Tibial artery (tissue), 4 donors: ENCODE data around the gene INPP4B.

Source experiments
- DNase-seq, 2 donors: peaks; one replicate each; pipeline ENCODE4 v3.0.0-alpha.2; 2019
- H3K27ac ChIP-seq, 2 donors: fragments of 200-600 bp; sonication (generic) in 1 of 2; 1 replicate in 1 of 2; 2 replicates in 1 of 2; pipeline ENCODE4 v1.5.1; 2018 to 2019; ENCODE audit warnings: mild to moderate bottlenecking in 1 of 2
- H3K27me3 ChIP-seq, 2 donors: fragments of 200-600 bp; sonication (generic) in 1 of 2; one replicate each; pipeline versions ENCODE4 v1.5.1 to v1.6.0; 2016 to 2019
- H3K36me3 ChIP-seq, 3 donors: fragments of 200-600 bp; sonication (generic) in 2 of 3; one replicate each; pipeline ENCODE4 v1.5.1; 2016 to 2019; ENCODE audit warnings: mild to moderate bottlenecking in 2 of 3
- H3K4me1 ChIP-seq, 4 donors: fragments of 200-600 bp; sonication (generic) in 2 of 4; 1 replicate in 3 of 4; 2 replicates in 1 of 4; pipeline ENCODE4 v1.5.1; 2016 to 2019
- H3K4me3 ChIP-seq, 2 donors: fragments of 200-600 bp; sonication (generic) in 1 of 2; 1 replicate in 1 of 2; 2 replicates in 1 of 2; pipeline ENCODE4 v1.5.1; 2018 to 2019; ENCODE audit warnings: mild to moderate bottlenecking in 2 of 2
- H3K9me3 ChIP-seq, 3 donors: fragments of 200-600 bp; sonication (generic) in 1 of 3; one replicate each; pipeline ENCODE4 v1.5.1; 2016 to 2019
- CTCF ChIP-seq, 2 experiments: fragments of 200-600 bp in 1 of 2; fragments of 450-650 bp in 1 of 2; IDR thresholded peaks; one replicate each; pipeline ENCODE4 v1.5.1; 2017 to 2019; ENCODE audit warnings: antibody characterized with exemption in 2 of 2, mild to moderate bottlenecking in 1 of 2, moderate library complexity in 1 of 2
- intact Hi-C: fragments of 100-400 bp; cut with DNase I; formaldehyde crosslinking; loops from one replicate; pipeline ENCODE4 v1.15.0; 2023; ENCODE audit warnings: low total_unique reads

The INPP4B gene

GRCh38 chr4:142473960-142474338 lies 372.2 kb downstream of the INPP4B start:
- Histone ChIP-seq H3K4me1 (peaks cover 0 to 8% (median 0%) of the 10 kb centered on the region in 4 donors), H3K4me3 (no peak overlapping the region), H3K9me3 (no peaks in the 10 kb centered on the region), H3K27ac (no peak overlapping the region), H3K27me3 (no peaks in the 10 kb centered on the region), H3K36me3 (no peaks in the 10 kb centered on the region)
- DNase-seq, result no peak
- no peak for TF ChIP-seq CTCF (IDR thresholded peaks at IDR 0.05)
- intact Hi-C loops, result no loop called here

- Histone ChIP-seq H3K27ac (no peak overlapping the region), H3K27me3 (no peaks in the 10 kb centered on the region), H3K9me3 (no peaks in the 10 kb centered on the region), H3K4me1 (peaks cover 0 to 8% (median 0%) of the 10 kb centered on the region in 4 donors), H3K4me3 (no peak overlapping the region), H3K36me3 (no peaks in the 10 kb centered on the region)
- DNase-seq, result no peak
- no peak for TF ChIP-seq CTCF (IDR thresholded peaks at IDR 0.05)
- intact Hi-C loops, result no loop called here
Observed at GRCh38 chr4:142473218-142473959, 372.7 kb downstream of the INPP4B start.

GRCh38 chr4:142467088-142467487 lies 379.0 kb downstream of the INPP4B start:
- H3K9me3 ChIP-seq, result no peaks in the 10 kb centered on the region
- H3K36me3 ChIP-seq, result no peaks in the 10 kb centered on the region
- H3K27ac ChIP-seq, result no peak overlapping the region
- H3K4me3 ChIP-seq, result no peak overlapping the region
- peaks cover 0 to 12% (median 0%) of the 10 kb centered on the region in 4 donors for H3K4me1 ChIP-seq
- H3K27me3 ChIP-seq, result no peaks in the 10 kb centered on the region
- no peak for TF ChIP-seq CTCF (IDR thresholded peaks at IDR 0.05)
- intact Hi-C loops, result no loop called here
- no peak for DNase-seq

DNA sequence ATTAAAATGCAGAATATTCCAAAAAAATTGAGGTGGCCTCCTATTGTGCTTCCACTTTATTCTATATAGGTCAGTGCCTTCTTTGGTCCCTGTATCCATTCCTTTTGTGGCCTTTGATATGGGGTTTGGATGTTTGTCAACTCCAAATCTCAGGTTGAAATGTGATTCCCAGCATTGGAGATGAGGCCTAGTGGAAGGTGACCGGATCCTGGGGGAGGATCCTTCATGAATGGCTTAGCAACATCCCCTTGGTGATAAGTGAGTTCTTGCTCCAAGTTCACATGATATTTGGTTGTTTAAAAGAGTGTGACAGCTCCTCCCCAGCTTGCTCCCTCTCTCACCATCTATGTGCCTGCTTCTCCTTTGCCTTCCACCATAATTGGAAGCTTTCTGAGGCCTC lies 380.6 kb downstream of the INPP4B start:
- intact Hi-C loops, result no loop called here
- Histone ChIP-seq H3K27ac (no peak overlapping the region), H3K27me3 (no peaks in the 10 kb centered on the region), H3K4me3 (no peak overlapping the region), H3K9me3 (no peaks in the 10 kb centered on the region), H3K4me1 (peaks cover 0 to 10% (median 0%) of the 10 kb centered on the region in 4 donors), H3K36me3 (no peaks in the 10 kb centered on the region)
- no peak for TF ChIP-seq CTCF (IDR thresholded peaks at IDR 0.05)
- DNase-seq, result no peak

DNA sequence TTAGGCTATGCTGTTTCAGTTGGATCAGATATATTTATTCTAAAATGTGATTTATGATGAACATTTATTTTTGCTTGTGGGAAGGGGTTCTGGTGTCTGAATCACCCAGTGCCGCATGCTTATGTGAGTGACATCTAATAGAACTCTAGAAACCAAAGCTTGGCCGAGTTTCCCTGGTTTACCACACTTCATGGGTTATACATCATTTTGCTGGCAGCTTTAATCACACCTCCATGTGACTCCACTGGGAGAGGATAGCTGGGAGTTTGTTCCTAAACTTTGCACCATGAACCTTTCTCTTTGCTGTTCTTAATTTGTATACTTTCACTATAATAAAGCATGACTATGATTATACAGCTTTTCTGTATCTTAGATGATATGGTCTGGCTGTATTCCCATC lies 382.9 kb downstream of the INPP4B start:
- H3K4me1 ChIP-seq, result peaks cover 0 to 4% (median 0%) of the 10 kb centered on the region in 4 donors
- H3K9me3 ChIP-seq, result no peaks in the 10 kb centered on the region
- DNase-seq, result no peak
- TF ChIP-seq CTCF (IDR thresholded peaks at IDR 0.05), result no peak
- H3K27me3 ChIP-seq, result no peaks in the 10 kb centered on the region
- no peak overlapping the region for H3K27ac ChIP-seq
- no peak overlapping the region for H3K4me3 ChIP-seq
- no peaks in the 10 kb centered on the region for H3K36me3 ChIP-seq
- intact Hi-C loops, result no loop called here
